Suprapubic skin (tissue), 3 donors: Measurements from ENCODE around the gene SFI1.

Source experiments
- POLR2A ChIP-seq, 2 donors: fragments of 450-650 bp; IDR thresholded peaks; one replicate each; pipeline ENCODE4 v1.6.1; 2017; ENCODE audit warnings: antibody characterized with exemption in 2 of 2, mild to moderate bottlenecking in 2 of 2, moderate library complexity in 2 of 2
- TF ChIP-seq, protein P1 (sequence below), 2 donors: fragments of 200-600 bp in 1 of 2; fragments of 450-650 bp in 1 of 2; sonication (generic) in 1 of 2; IDR thresholded peaks; one replicate each; pipeline ENCODE4 v1.5.1; 2016 to 2019; ENCODE audit warnings: antibody characterized with exemption in 2 of 2, mild to moderate bottlenecking in 1 of 2, moderate library complexity in 1 of 2

DNA sequence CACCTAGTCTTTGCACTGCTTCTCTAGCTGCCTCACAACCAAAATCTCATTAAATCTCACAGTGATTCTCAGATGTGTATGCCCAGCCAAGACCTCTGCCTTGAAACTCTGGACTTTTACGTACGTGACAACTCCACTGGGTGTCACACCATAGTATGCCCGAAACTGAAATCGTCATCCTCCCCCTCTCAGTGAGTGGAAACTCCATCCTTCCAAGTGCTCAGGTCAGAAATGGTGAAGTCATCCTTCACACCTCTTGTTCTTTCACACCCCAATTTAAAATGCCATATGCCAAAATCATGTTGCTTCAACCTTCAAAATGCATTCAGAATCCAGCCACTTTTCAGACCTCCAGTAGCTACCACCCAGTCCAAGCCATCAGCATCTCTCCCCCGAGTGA, 42.5 kb downstream of the SFI1 start:
- TF ChIP-seq, protein P1, sequence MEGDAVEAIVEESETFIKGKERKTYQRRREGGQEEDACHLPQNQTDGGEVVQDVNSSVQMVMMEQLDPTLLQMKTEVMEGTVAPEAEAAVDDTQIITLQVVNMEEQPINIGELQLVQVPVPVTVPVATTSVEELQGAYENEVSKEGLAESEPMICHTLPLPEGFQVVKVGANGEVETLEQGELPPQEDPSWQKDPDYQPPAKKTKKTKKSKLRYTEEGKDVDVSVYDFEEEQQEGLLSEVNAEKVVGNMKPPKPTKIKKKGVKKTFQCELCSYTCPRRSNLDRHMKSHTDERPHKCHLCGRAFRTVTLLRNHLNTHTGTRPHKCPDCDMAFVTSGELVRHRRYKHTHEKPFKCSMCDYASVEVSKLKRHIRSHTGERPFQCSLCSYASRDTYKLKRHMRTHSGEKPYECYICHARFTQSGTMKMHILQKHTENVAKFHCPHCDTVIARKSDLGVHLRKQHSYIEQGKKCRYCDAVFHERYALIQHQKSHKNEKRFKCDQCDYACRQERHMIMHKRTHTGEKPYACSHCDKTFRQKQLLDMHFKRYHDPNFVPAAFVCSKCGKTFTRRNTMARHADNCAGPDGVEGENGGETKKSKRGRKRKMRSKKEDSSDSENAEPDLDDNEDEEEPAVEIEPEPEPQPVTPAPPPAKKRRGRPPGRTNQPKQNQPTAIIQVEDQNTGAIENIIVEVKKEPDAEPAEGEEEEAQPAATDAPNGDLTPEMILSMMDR (IDR thresholded peaks at IDR 0.05) = no peak
- no peak for TF ChIP-seq POLR2A (IDR thresholded peaks at IDR 0.05)
